ENCODE data around the gene SPAG16. TPM values are rescaled to one million over a fixed set of nuclear protein-coding genes. Genes with fewer than 3 reads are reported as not detected.

SPAG16 gene
- total RNA-seq, 1 experiment from 2014 or later = 17.3 TPM

- H4K8ac ChIP-seq (replicated peaks; ENCODE audit: insufficient read length, low read depth, low read length) = no peak overlapping the region
- no peak overlapping the region for H3K27ac ChIP-seq (ENCODE audit: insufficient read length, low read depth, low read length)
- H3K79me2 ChIP-seq (ENCODE audit: insufficient read depth, low read length) = no peaks in the 10 kb centered on the region
- H3K9ac ChIP-seq (ENCODE audit: extremely low read depth, insufficient read length, low read length) = no peak overlapping the region
- H2AFZ ChIP-seq (ENCODE audit: low read length) = no peak overlapping the region
- H2BK5ac ChIP-seq (ENCODE audit: insufficient read length, low read length) = no peak overlapping the region
- H3K4ac ChIP-seq (ENCODE audit: low read depth, low read length) = no peak overlapping the region
- H3K14ac ChIP-seq (ENCODE audit: insufficient read depth, low read length) = no peak overlapping the region
- peaks cover 4% of the 10 kb centered on the region for H4K20me1 ChIP-seq (ENCODE audit: control insufficient read depth, insufficient read depth, insufficient read length)
- Mint-ChIP-seq H3K4me3 (no peak overlapping the region), H3K4me1 (no peaks in the 10 kb centered on the region), H3K36me3 (ENCODE audit: insufficient read depth in 1 of 3, low read depth in 3 of 3) (no peaks in the 10 kb centered on the region), H3K27me3 (ENCODE audit: low read depth) (no peaks in the 10 kb centered on the region; the same call in 1 of the 2 replicates), H3K9me3 (no peaks in the 10 kb centered on the region; a peak in 1 of 5 replicates), H3K27ac (no peak overlapping the region)
- H3K9me3 ChIP-seq (ENCODE audit: control insufficient read depth, low read depth, low read length) = no peaks in the 10 kb centered on the region
- WGBS (ENCODE audit: extremely low coverage, insufficient read length, low lambda C conversion rate) = no CpG with 5 or more reads among the region's 2 CpGs
- H3K23me2 ChIP-seq (ENCODE audit: insufficient read length, low read depth, low read length, poor library complexity, severe bottlenecking) = no peaks in the 10 kb centered on the region
- H3K27me3 ChIP-seq (ENCODE audit: insufficient read depth, low read length) = no peaks in the 10 kb centered on the region
- H3K18ac ChIP-seq (ENCODE audit: insufficient read length, low read depth, low read length) = no peak overlapping the region
- H2BK15ac ChIP-seq (ENCODE audit: low read depth, low read length) = no peak overlapping the region
- no peaks in the 10 kb centered on the region for H3K79me1 ChIP-seq (ENCODE audit: insufficient read depth, low read depth, low read length, poor library complexity, severe bottlenecking)
- no peak overlapping the region for H4K5ac ChIP-seq (ENCODE audit: insufficient read length, low read depth, low read length)
- H2BK12ac ChIP-seq (ENCODE audit: insufficient read length, low read depth, low read length) = no peak overlapping the region
- H3K4me1 ChIP-seq (ENCODE audit: insufficient read depth, low read length) = no peaks in the 10 kb centered on the region
- H2BK20ac ChIP-seq (ENCODE audit: low read depth, low read length, poor library complexity, severe bottlenecking) = no peak overlapping the region
- DNase-seq = no peak
- H3T11ph ChIP-seq (ENCODE audit: low read length) = no peak overlapping the region
- TF ChIP-seq CTCF (conservative IDR thresholded peaks at IDR 0.05) = no peak
- no peak overlapping the region for H3K56ac ChIP-seq (ENCODE audit: insufficient read length, low read depth, low read length)
- no peak overlapping the region for H3K4me2 ChIP-seq (ENCODE audit: insufficient read depth, insufficient read length, low read length)
- H3K23ac ChIP-seq (ENCODE audit: insufficient read length, low read depth, low read length) = no peak overlapping the region
- H2BK120ac ChIP-seq (ENCODE audit: low read depth, low read length, poor library complexity, severe bottlenecking) = no peak overlapping the region
- no peak overlapping the region for H2AK5ac ChIP-seq (ENCODE audit: insufficient read length, low read length)
- H4K91ac ChIP-seq (ENCODE audit: insufficient read length, low read depth, low read length) = no peak overlapping the region
Measured at GRCh38 chr2:214341646-214342045, 1057.4 kb downstream of the SPAG16 start.

Measured in H9 (cell line).